ENCODE results near the gene KISS1R.
A peak's percentile ranks its signal among the peaks of the same experiment; 100 is the strongest.

The KISS1R gene

GRCh38 chr19:919199-920050, 2.3 kb downstream of the KISS1R start:
- Histone ChIP-seq H3K9ac (ENCODE audit: low read depth, low read length) (no peak overlapping the region), H3K4me1 (ENCODE audit: control insufficient read depth, insufficient read depth, low read length) (peaks cover 13% of the 10 kb centered on the region)

GRCh38 chr19:920051-920864, 3.1 kb downstream of the KISS1R start:
- H3K4me1 ChIP-seq (ENCODE audit: control insufficient read depth, insufficient read depth, low read length) = peaks cover 19% of the 10 kb centered on the region
- no peak overlapping the region for H3K4me3 ChIP-seq (ENCODE audit: low read length)
- H3K4me2 ChIP-seq (ENCODE audit: low read length) = peak overlapping the region; percentile 63
- no peaks in the 10 kb centered on the region for H3K36me3 ChIP-seq (ENCODE audit: insufficient read depth, low read length)
- H3K27me3 ChIP-seq (ENCODE audit: control insufficient read depth, insufficient read depth, low read length) = peaks cover 34% of the 10 kb centered on the region
- H3K9ac ChIP-seq (ENCODE audit: low read depth, low read length) = no peak overlapping the region
- H3K9me3 ChIP-seq (replicated peaks; ENCODE audit: low read length) = no peaks in the 10 kb centered on the region

More at GRCh38 chr19:919199-920050, 2.3 kb downstream of the KISS1R start:
- Histone ChIP-seq H3K4me2 (ENCODE audit: low read length) (no peak overlapping the region), H3K9me3 (replicated peaks; ENCODE audit: low read length) (no peaks in the 10 kb centered on the region), H3K4me3 (ENCODE audit: low read length) (no peak overlapping the region), H3K36me3 (ENCODE audit: insufficient read depth, low read length) (no peaks in the 10 kb centered on the region), H3K27me3 (ENCODE audit: control insufficient read depth, insufficient read depth, low read length) (peaks cover 34% of the 10 kb centered on the region)

GRCh38 chr19:924553-925086, 7.5 kb downstream of the KISS1R start:
- H3K36me3 ChIP-seq (ENCODE audit: insufficient read depth, low read length) = peaks cover 4% of the 10 kb centered on the region
- peak overlapping the region; percentile 85 for H3K9ac ChIP-seq (ENCODE audit: low read depth, low read length)
- peak overlapping the region; percentile 93 for H3K4me3 ChIP-seq (ENCODE audit: low read length)
- H3K27me3 ChIP-seq (ENCODE audit: control insufficient read depth, insufficient read depth, low read length) = peaks cover 13% of the 10 kb centered on the region
- no peaks in the 10 kb centered on the region for H3K9me3 ChIP-seq (replicated peaks; ENCODE audit: low read length)
- peaks cover 8% of the 10 kb centered on the region for H3K4me1 ChIP-seq (ENCODE audit: control insufficient read depth, insufficient read depth, low read length)
- peak overlapping the region; percentile 89 for H3K4me2 ChIP-seq (ENCODE audit: low read length)

- peak overlapping the region; percentile 89 for H3K4me2 ChIP-seq (ENCODE audit: low read length)
Measured at GRCh38 chr19:925087-925525, 8.0 kb downstream of the KISS1R start.

GRCh38 chr19:925526-926322, 8.6 kb downstream of the KISS1R start, which contains the start of gene ARID3A:
ARID3A (plus strand) TSS chr19:926035; CDS start chr19:929529, 3,494 bp downstream.
- Histone ChIP-seq H3K4me3 (ENCODE audit: low read length) (peak within 1 kb of the TSS; percentile 93), H3K4me1 (ENCODE audit: control insufficient read depth, insufficient read depth, low read length) (peaks cover 8% of the 10 kb centered on the region), H3K9ac (ENCODE audit: low read depth, low read length) (peak within 1 kb of the TSS; percentile 86), H3K4me2 (ENCODE audit: low read length) (peak within 1 kb of the TSS; percentile 89), H3K9me3 (replicated peaks; ENCODE audit: low read length) (no peaks in the 10 kb centered on the region), H3K36me3 (ENCODE audit: insufficient read depth, low read length) (peaks cover 7% of the 10 kb centered on the region), H3K27me3 (ENCODE audit: control insufficient read depth, insufficient read depth, low read length) (peaks cover 7% of the 10 kb centered on the region)

More at GRCh38 chr19:925087-925525, 8.0 kb downstream of the KISS1R start:
- Histone ChIP-seq H3K9ac (ENCODE audit: low read depth, low read length) (peak overlapping the region; percentile 85), H3K4me1 (ENCODE audit: control insufficient read depth, insufficient read depth, low read length) (peaks cover 8% of the 10 kb centered on the region), H3K36me3 (ENCODE audit: insufficient read depth, low read length) (peaks cover 7% of the 10 kb centered on the region), H3K27me3 (ENCODE audit: control insufficient read depth, insufficient read depth, low read length) (peaks cover 9% of the 10 kb centered on the region), H3K9me3 (replicated peaks; ENCODE audit: low read length) (no peaks in the 10 kb centered on the region), H3K4me3 (ENCODE audit: low read length) (peak overlapping the region; percentile 93)

- Histone ChIP-seq H3K36me3 (ENCODE audit: insufficient read depth, low read length) (peaks cover 7% of the 10 kb centered on the region), H3K4me2 (ENCODE audit: low read length) (peak overlapping the region; percentile 89), H3K9me3 (replicated peaks; ENCODE audit: low read length) (no peaks in the 10 kb centered on the region), H3K9ac (ENCODE audit: low read depth, low read length) (peak overlapping the region; percentile 86), H3K4me1 (ENCODE audit: control insufficient read depth, insufficient read depth, low read length) (peaks cover 8% of the 10 kb centered on the region), H3K4me3 (ENCODE audit: low read length) (peak overlapping the region; percentile 93), H3K27me3 (ENCODE audit: control insufficient read depth, insufficient read depth, low read length) (peaks cover 1% of the 10 kb centered on the region)
Measured at GRCh38 chr19:926323-926588, 9.1 kb downstream of the KISS1R start.

GRCh38 chr19:926589-927350, 9.6 kb downstream of the KISS1R start:
- Histone ChIP-seq H3K27me3 (ENCODE audit: control insufficient read depth, insufficient read depth, low read length) (no peaks in the 10 kb centered on the region), H3K9ac (ENCODE audit: low read depth, low read length) (peak overlapping the region; percentile 86), H3K4me1 (ENCODE audit: control insufficient read depth, insufficient read depth, low read length) (peaks cover 7% of the 10 kb centered on the region), H3K4me3 (ENCODE audit: low read length) (peak overlapping the region; percentile 93), H3K9me3 (replicated peaks; ENCODE audit: low read length) (no peaks in the 10 kb centered on the region), H3K4me2 (ENCODE audit: low read length) (peak overlapping the region; percentile 89), H3K36me3 (ENCODE audit: insufficient read depth, low read length) (peaks cover 7% of the 10 kb centered on the region)

GRCh38 chr19:927351-927779, 10.2 kb downstream of the KISS1R start:
- Histone ChIP-seq H3K4me2 (ENCODE audit: low read length) (peak overlapping the region; percentile 89), H3K9ac (ENCODE audit: low read depth, low read length) (no peak overlapping the region), H3K9me3 (replicated peaks; ENCODE audit: low read length) (no peaks in the 10 kb centered on the region), H3K4me1 (ENCODE audit: control insufficient read depth, insufficient read depth, low read length) (peaks cover 6% of the 10 kb centered on the region), H3K4me3 (ENCODE audit: low read length) (peak overlapping the region; percentile 93), H3K36me3 (ENCODE audit: insufficient read depth, low read length) (peaks cover 7% of the 10 kb centered on the region), H3K27me3 (ENCODE audit: control insufficient read depth, insufficient read depth, low read length) (no peaks in the 10 kb centered on the region)

- Histone ChIP-seq H3K27me3 (ENCODE audit: control insufficient read depth, insufficient read depth, low read length) (no peaks in the 10 kb centered on the region), H3K9me3 (replicated peaks; ENCODE audit: low read length) (no peaks in the 10 kb centered on the region), H3K36me3 (ENCODE audit: insufficient read depth, low read length) (peaks cover 12% of the 10 kb centered on the region), H3K4me2 (ENCODE audit: low read length) (peak overlapping the region; percentile 89), H3K4me1 (ENCODE audit: control insufficient read depth, insufficient read depth, low read length) (peaks cover 11% of the 10 kb centered on the region), H3K9ac (ENCODE audit: low read depth, low read length) (no peak overlapping the region), H3K4me3 (ENCODE audit: low read length) (no peak overlapping the region)
Measured at GRCh38 chr19:927780-928401, 10.8 kb downstream of the KISS1R start.

All from skeletal muscle satellite cell (primary cell).